ENCODE data around the gene SPATA16. TPM values are rescaled to one million over a fixed set of nuclear protein-coding genes. Genes with fewer than 3 reads are reported as not detected.

SPATA16 gene
- total and polyA plus RNA-seq, 2 experiments from 2014 or later: not detected

DNA sequence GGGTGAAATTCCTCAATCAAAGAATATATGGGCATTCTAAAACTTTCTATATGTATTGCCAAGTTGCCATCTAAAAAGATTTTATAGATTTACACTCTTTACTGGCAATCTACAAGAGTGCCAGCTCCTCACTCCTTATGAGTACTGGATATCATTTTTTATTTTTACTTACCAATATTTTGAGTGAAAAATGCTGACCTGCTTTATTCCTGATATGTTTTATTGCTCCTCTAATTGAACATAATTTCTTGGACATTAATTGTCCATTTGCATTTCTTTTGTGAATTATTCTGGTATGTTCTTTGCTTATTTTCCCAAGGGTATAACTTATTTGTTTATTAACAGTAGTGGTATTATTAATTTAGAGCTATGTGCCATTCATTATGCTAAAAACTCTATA lies 293.7 kb downstream of the SPATA16 start:
- H3K4me1 ChIP-seq (ENCODE audit: insufficient read depth): no peaks in the 10 kb centered on the region
- ATAC-seq (no peak), DNase-seq (ENCODE audit: low spot score) (no peak)
- H3K36me3 ChIP-seq (ENCODE audit: insufficient read depth): no peaks in the 10 kb centered on the region
- H3K4me2 ChIP-seq: no peak overlapping the region
- Mint-ChIP-seq H3K27ac (no peak overlapping the region), H3K4me1 (no peaks in the 10 kb centered on the region), H3K36me3 (ENCODE audit: low read depth) (no peaks in the 10 kb centered on the region), H3K9me3 (no peaks in the 10 kb centered on the region), H3K4me3 (no peak overlapping the region), H3K27me3 (ENCODE audit: insufficient read depth, low read depth, poor library complexity) (no peaks in the 10 kb centered on the region)
- H3K9me2 ChIP-seq (ENCODE audit: insufficient read depth): no peaks in the 10 kb centered on the region
- H3K27ac ChIP-seq (ENCODE audit: low read depth): no peak overlapping the region
- H3K4me3 ChIP-seq: no peak overlapping the region
- H3F3A ChIP-seq (replicated peaks; ENCODE audit: low read depth): no peaks in the 10 kb centered on the region
- TF ChIP-seq ZNF114 (CRISPR knock-in tag; IDR thresholded peaks at IDR 0.05): no peak
- TF ChIP-seq, protein P1, sequence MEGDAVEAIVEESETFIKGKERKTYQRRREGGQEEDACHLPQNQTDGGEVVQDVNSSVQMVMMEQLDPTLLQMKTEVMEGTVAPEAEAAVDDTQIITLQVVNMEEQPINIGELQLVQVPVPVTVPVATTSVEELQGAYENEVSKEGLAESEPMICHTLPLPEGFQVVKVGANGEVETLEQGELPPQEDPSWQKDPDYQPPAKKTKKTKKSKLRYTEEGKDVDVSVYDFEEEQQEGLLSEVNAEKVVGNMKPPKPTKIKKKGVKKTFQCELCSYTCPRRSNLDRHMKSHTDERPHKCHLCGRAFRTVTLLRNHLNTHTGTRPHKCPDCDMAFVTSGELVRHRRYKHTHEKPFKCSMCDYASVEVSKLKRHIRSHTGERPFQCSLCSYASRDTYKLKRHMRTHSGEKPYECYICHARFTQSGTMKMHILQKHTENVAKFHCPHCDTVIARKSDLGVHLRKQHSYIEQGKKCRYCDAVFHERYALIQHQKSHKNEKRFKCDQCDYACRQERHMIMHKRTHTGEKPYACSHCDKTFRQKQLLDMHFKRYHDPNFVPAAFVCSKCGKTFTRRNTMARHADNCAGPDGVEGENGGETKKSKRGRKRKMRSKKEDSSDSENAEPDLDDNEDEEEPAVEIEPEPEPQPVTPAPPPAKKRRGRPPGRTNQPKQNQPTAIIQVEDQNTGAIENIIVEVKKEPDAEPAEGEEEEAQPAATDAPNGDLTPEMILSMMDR (conservative IDR thresholded peaks at IDR 0.05; ENCODE audit: low read depth in 2 of 2): no peak
- TF ChIP-seq STAT1 (IDR thresholded peaks at IDR 0.05; ENCODE audit: unreplicated experiment): no peak
- no peak for TF ChIP-seq ZNF331 (CRISPR knock-in tag; IDR thresholded peaks at IDR 0.05; ENCODE audit: low read depth)
- TF ChIP-seq CREB1 (CRISPR knock-in tag; IDR thresholded peaks at IDR 0.05; ENCODE audit: low read depth): no peak
- TF ChIP-seq EZH2phosphoT487 (IDR thresholded peaks at IDR 0.05; ENCODE audit: unreplicated experiment): no peak
- TF ChIP-seq, protein P2, sequence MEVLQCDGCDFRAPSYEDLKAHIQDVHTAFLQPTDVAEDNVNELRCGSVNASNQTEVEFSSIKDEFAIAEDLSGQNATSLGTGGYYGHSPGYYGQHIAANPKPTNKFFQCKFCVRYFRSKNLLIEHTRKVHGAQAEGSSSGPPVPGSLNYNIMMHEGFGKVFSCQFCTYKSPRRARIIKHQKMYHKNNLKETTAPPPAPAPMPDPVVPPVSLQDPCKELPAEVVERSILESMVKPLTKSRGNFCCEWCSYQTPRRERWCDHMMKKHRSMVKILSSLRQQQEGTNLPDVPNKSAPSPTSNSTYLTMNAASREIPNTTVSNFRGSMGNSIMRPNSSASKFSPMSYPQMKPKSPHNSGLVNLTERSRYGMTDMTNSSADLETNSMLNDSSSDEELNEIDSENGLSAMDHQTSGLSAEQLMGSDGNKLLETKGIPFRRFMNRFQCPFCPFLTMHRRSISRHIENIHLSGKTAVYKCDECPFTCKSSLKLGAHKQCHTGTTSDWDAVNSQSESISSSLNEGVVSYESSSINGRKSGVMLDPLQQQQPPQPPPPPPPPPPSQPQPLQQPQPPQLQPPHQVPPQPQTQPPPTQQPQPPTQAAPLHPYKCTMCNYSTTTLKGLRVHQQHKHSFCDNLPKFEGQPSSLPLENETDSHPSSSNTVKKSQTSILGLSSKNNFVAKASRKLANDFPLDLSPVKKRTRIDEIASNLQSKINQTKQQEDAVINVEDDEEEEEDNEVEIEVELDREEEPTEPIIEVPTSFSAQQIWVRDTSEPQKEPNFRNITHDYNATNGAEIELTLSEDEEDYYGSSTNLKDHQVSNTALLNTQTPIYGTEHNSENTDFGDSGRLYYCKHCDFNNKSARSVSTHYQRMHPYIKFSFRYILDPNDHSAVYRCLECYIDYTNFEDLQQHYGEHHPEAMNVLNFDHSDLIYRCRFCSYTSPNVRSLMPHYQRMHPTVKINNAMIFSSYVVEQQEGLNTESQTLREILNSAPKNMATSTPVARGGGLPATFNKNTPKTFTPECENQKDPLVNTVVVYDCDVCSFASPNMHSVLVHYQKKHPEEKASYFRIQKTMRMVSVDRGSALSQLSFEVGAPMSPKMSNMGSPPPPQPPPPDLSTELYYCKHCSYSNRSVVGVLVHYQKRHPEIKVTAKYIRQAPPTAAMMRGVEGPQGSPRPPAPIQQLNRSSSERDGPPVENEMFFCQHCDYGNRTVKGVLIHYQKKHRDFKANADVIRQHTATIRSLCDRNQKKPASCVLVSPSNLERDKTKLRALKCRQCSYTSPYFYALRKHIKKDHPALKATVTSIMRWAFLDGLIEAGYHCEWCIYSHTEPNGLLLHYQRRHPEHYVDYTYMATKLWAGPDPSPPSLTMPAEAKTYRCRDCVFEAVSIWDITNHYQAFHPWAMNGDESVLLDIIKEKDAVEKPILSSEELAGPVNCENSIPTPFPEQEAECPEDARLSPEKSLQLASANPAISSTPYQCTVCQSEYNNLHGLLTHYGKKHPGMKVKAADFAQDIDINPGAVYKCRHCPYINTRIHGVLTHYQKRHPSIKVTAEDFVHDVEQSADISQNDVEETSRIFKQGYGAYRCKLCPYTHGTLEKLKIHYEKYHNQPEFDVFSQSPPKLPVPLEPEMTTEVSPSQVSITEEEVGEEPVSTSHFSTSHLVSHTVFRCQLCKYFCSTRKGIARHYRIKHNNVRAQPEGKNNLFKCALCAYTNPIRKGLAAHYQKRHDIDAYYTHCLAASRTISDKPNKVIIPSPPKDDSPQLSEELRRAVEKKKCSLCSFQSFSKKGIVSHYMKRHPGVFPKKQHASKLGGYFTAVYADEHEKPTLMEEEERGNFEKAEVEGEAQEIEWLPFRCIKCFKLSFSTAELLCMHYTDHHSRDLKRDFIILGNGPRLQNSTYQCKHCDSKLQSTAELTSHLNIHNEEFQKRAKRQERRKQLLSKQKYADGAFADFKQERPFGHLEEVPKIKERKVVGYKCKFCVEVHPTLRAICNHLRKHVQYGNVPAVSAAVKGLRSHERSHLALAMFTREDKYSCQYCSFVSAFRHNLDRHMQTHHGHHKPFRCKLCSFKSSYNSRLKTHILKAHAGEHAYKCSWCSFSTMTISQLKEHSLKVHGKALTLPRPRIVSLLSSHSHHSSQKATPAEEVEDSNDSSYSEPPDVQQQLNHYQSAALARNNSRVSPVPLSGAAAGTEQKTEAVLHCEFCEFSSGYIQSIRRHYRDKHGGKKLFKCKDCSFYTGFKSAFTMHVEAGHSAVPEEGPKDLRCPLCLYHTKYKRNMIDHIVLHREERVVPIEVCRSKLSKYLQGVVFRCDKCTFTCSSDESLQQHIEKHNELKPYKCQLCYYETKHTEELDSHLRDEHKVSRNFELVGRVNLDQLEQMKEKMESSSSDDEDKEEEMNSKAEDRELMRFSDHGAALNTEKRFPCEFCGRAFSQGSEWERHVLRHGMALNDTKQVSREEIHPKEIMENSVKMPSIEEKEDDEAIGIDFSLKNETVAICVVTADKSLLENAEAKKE (CRISPR knock-in tag; IDR thresholded peaks at IDR 0.05): no peak
- TF ChIP-seq, protein P3, sequence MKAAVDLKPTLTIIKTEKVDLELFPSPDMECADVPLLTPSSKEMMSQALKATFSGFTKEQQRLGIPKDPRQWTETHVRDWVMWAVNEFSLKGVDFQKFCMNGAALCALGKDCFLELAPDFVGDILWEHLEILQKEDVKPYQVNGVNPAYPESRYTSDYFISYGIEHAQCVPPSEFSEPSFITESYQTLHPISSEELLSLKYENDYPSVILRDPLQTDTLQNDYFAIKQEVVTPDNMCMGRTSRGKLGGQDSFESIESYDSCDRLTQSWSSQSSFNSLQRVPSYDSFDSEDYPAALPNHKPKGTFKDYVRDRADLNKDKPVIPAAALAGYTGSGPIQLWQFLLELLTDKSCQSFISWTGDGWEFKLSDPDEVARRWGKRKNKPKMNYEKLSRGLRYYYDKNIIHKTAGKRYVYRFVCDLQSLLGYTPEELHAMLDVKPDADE (IDR thresholded peaks at IDR 0.05): no peak
- TF ChIP-seq POLR2AphosphoS5 (IDR thresholded peaks at IDR 0.05; ENCODE audit: low read depth): no peak
- TF ChIP-seq JUNB (IDR thresholded peaks at IDR 0.05; ENCODE audit: unreplicated experiment): no peak
- no peak for TF ChIP-seq REST (IDR thresholded peaks at IDR 0.05; ENCODE audit: unreplicated experiment)
- no peak for TF ChIP-seq NANOG (IDR thresholded peaks at IDR 0.05; ENCODE audit: borderline replicate concordance)
- TF ChIP-seq EZH2 (IDR thresholded peaks at IDR 0.05; ENCODE audit: low read depth, unreplicated experiment): no peak
- H3K79me2 ChIP-seq (replicated peaks; ENCODE audit: insufficient read depth): no peaks in the 10 kb centered on the region
- no peak overlapping the region for H2AFZ ChIP-seq
- no peaks in the 10 kb centered on the region for H3K27me3 ChIP-seq (ENCODE audit: insufficient read depth)
- H4K20me1 ChIP-seq (replicated peaks; ENCODE audit: insufficient read depth): no peaks in the 10 kb centered on the region
